Prostate gland (tissue), 2 donors: ENCODE measurements around the gene SWSAP1. TPM values are rescaled to one million over a fixed set of nuclear protein-coding genes. Genes with fewer than 3 reads are reported as not detected.
"Not testable (repeated sequence)": the region's sequence is repeated elsewhere in the genome, so short reads cannot be mapped to it uniquely, and the experiment has no call there.

Experiments used
- DNase-seq: peaks from one replicate; pipeline ENCODE4 v3.0.0-alpha.2; 2019; ENCODE audit warnings: low spot score
- H3K27ac ChIP-seq, 2 donors: fragments of 200-600 bp; sonication (generic); 2 replicates each; pipeline ENCODE4 v1.5.1; 2017 to 2019
- H3K27me3 ChIP-seq: fragments of 200-600 bp; sonication (generic); replicated peaks from 2 replicates; pipeline ENCODE4 v1.5.1; 2019; ENCODE audit not compliant: insufficient read depth
- H3K36me3 ChIP-seq, 2 donors: fragments of 200-600 bp; sonication (generic); 1 replicate in 1 of 2; 2 replicates in 1 of 2; pipeline versions ENCODE4 v1.5.1 to v1.8.1; 2017 to 2019
- H3K4me1 ChIP-seq: fragments of 200-600 bp; sonication (generic); replicated peaks from 2 replicates; pipeline ENCODE4 v1.5.1; 2019
- H3K4me3 ChIP-seq, 2 donors: fragments of 200-600 bp; sonication (generic); 2 replicates each; pipeline ENCODE4 v1.5.1; 2017 to 2019
- H3K9me3 ChIP-seq: fragments of 200-600 bp; sonication (generic); 2 replicates; pipeline ENCODE4 v1.5.1; 2017
- POLR2A ChIP-seq: fragments of 450-650 bp; IDR thresholded peaks from one replicate; pipeline ENCODE4 v1.6.1; 2016; ENCODE audit warnings: antibody characterized with exemption, mild to moderate bottlenecking
- POLR2AphosphoS5 ChIP-seq: sonication (generic); formaldehyde crosslinking; IDR thresholded peaks from one replicate; pipeline ENCODE4 v1.6.1; 2017; ENCODE audit warnings: antibody characterized with exemption
- WGBS: methylation state at CpG from one replicate; pipeline ENCODE4 v1.1.5; 2018; 5-methylcytosine and 5-hydroxymethylcytosine counted together
- intact Hi-C: fragments of 100-400 bp; cut with DNase I; formaldehyde crosslinking; loops from one replicate; pipeline ENCODE4 v1.14.2; 2022
- total RNA-seq, 2 donors: library from RNA; depleted of rRNA; stranded (reverse); fragments of >200 nt; gene quantifications; one replicate each; pipeline ENCODE4 v1.1.0, GENCODE V29; 2016
- TF ChIP-seq, protein P1 (sequence below), 4 experiments: fragments of 200-600 bp in 2 of 4; fragments of 450-650 bp in 2 of 4; sonication (generic) in 2 of 4; IDR thresholded peaks; 1 replicate in 3 of 4; 2 replicates in 1 of 4; pipeline ENCODE4 v1.5.1; 2016 to 2019; ENCODE audit warnings: antibody characterized with exemption in 4 of 4, mild to moderate bottlenecking in 2 of 4, moderate library complexity in 2 of 4

The SWSAP1 gene
- total RNA-seq, 2 donors from 2014 or later: 4.1 to 6.3 TPM

DNA sequence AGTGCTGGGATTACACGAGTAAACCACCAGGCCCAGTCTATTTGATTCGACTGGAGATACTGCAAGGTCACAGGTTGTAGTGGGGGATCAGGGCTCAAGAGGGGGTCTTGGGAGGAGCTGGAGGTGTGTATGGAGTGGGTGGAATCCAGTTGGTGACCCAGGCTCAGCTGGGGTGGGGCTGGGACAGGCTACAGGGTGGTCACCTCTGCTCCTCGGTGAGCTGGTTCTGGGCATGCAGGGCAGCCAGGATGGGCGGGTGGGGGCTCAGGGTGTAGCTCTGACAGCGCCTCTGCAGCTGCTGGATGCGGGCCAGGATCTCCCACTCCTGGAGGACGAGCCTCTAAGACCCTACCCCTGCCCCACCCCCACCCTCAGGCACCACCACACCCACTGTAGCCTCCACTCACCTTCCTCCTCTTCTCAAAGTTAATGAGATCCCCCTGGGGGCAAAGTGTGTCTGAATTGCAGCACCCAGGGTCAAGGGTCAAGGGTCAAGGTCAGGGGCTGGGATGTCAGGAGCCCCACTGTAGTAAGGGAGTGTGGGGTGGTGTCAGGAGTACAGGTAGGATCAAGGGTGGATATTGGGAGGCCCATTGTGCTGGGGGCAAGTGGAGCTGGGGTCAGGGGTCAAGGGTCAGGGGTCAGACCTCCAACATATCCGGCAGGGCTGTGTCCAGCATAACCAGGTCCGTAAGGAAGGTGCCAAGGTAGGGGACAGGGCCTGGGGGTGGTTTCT is 27.5 kb downstream of the SWSAP1 start:
- no peaks in the 10 kb centered on the region for H3K36me3 ChIP-seq
- 86% methylated on average over 9 of the region's 9 CpGs for WGBS
- H3K9me3 ChIP-seq: no peaks in the 10 kb centered on the region
- no peaks in the 10 kb centered on the region for H3K4me1 ChIP-seq
- intact Hi-C loops: no loop called here
- H3K27me3 ChIP-seq: no peaks in the 10 kb centered on the region
- H3K4me3 ChIP-seq: no peak overlapping the region
- H3K27ac ChIP-seq: no peak overlapping the region
- DNase-seq: no peak
- TF ChIP-seq, protein P1, sequence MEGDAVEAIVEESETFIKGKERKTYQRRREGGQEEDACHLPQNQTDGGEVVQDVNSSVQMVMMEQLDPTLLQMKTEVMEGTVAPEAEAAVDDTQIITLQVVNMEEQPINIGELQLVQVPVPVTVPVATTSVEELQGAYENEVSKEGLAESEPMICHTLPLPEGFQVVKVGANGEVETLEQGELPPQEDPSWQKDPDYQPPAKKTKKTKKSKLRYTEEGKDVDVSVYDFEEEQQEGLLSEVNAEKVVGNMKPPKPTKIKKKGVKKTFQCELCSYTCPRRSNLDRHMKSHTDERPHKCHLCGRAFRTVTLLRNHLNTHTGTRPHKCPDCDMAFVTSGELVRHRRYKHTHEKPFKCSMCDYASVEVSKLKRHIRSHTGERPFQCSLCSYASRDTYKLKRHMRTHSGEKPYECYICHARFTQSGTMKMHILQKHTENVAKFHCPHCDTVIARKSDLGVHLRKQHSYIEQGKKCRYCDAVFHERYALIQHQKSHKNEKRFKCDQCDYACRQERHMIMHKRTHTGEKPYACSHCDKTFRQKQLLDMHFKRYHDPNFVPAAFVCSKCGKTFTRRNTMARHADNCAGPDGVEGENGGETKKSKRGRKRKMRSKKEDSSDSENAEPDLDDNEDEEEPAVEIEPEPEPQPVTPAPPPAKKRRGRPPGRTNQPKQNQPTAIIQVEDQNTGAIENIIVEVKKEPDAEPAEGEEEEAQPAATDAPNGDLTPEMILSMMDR (IDR thresholded peaks at IDR 0.05): no peak
- no peak for TF ChIP-seq POLR2A
- TF ChIP-seq POLR2AphosphoS5: no peak

DNA sequence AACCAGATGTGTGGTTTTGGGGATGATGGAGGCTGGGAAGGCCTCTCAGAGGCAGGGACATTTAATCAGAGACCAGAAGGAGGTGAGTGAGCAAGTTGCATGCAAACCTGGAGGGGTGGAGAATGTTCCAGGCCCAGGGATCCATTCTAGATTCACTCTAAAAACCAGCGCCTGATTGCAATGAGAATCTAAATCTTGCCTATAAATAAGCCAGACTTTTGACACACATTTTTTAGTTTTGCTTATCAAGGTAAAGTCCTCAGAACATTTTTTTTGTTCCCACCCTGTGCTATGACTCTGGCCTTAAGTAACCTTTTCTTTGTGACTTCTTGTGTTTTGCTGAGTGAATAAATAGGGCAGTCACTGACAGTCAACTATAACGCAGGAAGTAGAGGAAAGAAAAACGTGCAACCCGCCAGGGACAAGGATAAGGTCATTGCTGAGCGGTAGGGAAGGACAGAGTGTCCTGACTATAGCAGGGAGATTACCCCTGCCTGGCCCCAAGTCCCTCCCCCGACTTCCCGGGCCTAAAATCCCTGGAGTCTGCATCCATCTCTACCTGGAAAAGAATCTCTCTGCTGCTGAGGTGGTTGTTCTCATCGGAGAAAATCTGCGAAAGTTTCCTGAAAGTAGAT is 30.2 kb downstream of the SWSAP1 start:
- H3K4me3 ChIP-seq: no peak overlapping the region
- no peaks in the 10 kb centered on the region for H3K4me1 ChIP-seq
- H3K36me3 ChIP-seq: no peaks in the 10 kb centered on the region
- no peaks in the 10 kb centered on the region for H3K27me3 ChIP-seq
- TF ChIP-seq, protein P1 (IDR thresholded peaks at IDR 0.05): no peak
- TF ChIP-seq POLR2AphosphoS5 (no peak), POLR2A (no peak)
- H3K9me3 ChIP-seq: no peaks in the 10 kb centered on the region
- intact Hi-C loops: no loop called here
- WGBS: 69% methylated on average over 9 of the region's 9 CpGs
- DNase-seq: no peak
- H3K27ac ChIP-seq: no peak overlapping the region

DNA sequence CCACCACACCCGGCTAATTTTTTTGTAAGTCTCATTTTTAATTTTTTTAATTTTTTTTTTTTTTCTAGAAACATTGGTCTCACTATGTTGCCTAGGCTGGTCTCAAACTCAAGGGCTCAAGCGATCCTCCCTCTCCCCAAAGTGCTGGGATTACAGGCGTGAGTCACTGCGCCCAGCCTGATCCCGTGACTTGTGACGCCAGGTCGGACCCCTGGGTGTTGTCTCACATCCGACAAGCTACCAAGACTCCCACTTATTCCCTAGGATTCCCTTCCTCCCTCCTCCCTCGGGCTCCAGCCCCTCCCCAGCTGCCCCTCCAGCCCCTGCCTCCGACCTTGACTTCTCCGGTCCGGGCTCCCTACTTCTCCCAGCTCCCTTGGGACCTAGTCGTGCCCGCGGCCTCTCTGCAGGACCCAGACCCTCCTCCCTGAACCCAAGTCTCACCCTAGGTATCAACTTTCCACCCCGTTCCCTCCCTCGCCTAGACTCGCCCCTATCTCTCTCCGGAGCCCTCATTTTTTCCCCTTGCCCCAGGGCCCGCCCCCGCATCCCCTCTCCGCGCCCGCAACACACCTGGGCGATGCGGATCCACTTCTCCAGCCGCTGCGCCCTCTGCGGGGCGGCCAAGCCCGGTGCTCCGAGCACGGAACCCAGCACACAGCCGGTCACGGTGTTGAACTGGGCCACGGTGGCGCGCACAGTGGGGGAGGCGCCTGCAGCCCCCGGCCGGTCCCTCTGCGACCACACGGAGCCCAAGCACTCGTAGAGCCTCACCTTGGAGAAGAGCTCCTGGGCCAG is 31.6 kb downstream of the SWSAP1 start:
- 61% methylated on average over 44 of the region's 44 CpGs for WGBS
- intact Hi-C loops: no loop called here
- H3K36me3 ChIP-seq: no peaks in the 10 kb centered on the region
- H3K4me1 ChIP-seq: no peaks in the 10 kb centered on the region
- TF ChIP-seq, protein P1 (IDR thresholded peaks at IDR 0.05): no peak
- TF ChIP-seq POLR2AphosphoS5 (no peak), POLR2A (no peak)
- no peaks in the 10 kb centered on the region for H3K9me3 ChIP-seq
- H3K27me3 ChIP-seq: no peaks in the 10 kb centered on the region
- DNase-seq: no peak
- H3K4me3 ChIP-seq: no peak overlapping the region
- H3K27ac ChIP-seq: no peak overlapping the region

DNA sequence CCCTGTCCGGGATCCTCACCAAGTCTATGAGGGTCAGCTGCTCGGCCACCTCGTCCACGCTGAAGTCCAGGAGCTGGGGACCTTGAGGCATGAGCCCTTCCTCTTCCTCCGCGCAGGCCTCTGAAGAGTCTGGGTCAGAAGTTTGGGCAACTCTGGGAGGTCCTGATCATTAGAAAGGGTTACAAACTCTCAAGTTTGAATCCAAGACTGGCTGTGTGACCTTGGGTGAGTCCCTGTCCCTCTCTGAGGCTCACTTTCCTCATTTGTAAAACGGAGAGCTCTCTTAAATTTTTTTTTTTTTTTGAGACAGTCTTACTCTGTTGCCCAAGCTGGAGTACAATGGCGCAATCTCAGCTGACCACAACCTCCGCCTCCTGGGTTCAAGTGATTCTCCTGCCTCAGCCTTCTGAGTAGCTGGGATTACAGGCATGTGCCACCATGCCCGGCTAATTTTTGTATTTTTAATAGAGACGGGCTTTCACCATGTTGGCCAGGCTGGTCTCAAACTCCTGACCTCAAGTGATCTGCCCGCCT is 32.3 kb downstream of the SWSAP1 start:
- H3K36me3 ChIP-seq, H3K4me3 ChIP-seq, H3K4me1 ChIP-seq, H3K27ac ChIP-seq, H3K27me3 ChIP-seq, intact Hi-C loops, H3K9me3 ChIP-seq, DNase-seq: not testable (repeated sequence)
- 89% methylated on average over 12 of the region's 12 CpGs for whole genome bisulfite sequencing

DNA sequence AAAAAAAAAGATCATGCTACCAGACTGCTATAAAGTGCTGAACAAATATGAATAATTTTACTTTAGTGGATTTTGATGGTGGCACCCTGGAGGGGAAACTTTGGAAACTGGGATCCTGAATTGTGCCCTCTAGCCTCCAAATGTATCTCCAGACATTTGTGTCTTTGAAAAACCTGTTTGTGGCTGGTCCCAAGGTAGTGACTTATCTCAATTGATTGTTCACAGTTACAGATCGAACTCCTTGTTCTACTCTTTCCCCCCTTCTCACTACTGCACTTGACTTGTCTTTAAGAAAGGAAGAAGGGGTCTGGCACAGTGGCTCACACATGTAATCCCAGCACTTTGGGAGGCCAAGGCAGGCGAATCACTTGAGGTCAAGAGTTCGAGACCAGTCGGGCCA is 34.1 kb downstream of the SWSAP1 start:
- H3K27me3 ChIP-seq: no peaks in the 10 kb centered on the region
- intact Hi-C loops: no loop called here
- no peaks in the 10 kb centered on the region for H3K36me3 ChIP-seq
- DNase-seq: no peak
- H3K27ac ChIP-seq: no peak overlapping the region
- WGBS: 85% methylated on average over 4 of the region's 4 CpGs
- H3K9me3 ChIP-seq: no peaks in the 10 kb centered on the region
- no peak overlapping the region for H3K4me3 ChIP-seq
- H3K4me1 ChIP-seq: no peaks in the 10 kb centered on the region
- TF ChIP-seq, protein P1 (IDR thresholded peaks at IDR 0.05): no peak
- no peak for TF ChIP-seq POLR2AphosphoS5
- TF ChIP-seq POLR2A: no peak
